WI38 (cell line): Measurements from ENCODE around the gene DOK5.

Source experiments
- H3K4me3 ChIP-seq: 2 replicates; pipeline ENCODE4 v1.5.1; 2011; ENCODE audit warnings: low read depth, mild to moderate bottlenecking, control low read depth, low read length
- CTCF ChIP-seq: IDR thresholded peaks from 2 replicates; pipeline ENCODE4 v1.5.1; 2012; ENCODE audit warnings: low read depth, mild to moderate bottlenecking, control low read depth, low read length

The DOK5 gene

GRCh38 chr20:54491506-54491905, 16.1 kb downstream of the DOK5 start:
- no peak for TF ChIP-seq CTCF
- H3K4me3 ChIP-seq, result no peak overlapping the region

- H3K4me3 ChIP-seq, result no peak overlapping the region
- TF ChIP-seq CTCF, result no peak
Observed at GRCh38 chr20:54494303-54495006, 19.1 kb downstream of the DOK5 start.

- no peak for TF ChIP-seq CTCF
- H3K4me3 ChIP-seq, result no peak overlapping the region
Observed at GRCh38 chr20:54497931-54498718, 22.7 kb downstream of the DOK5 start.

- H3K4me3 ChIP-seq, result no peak overlapping the region
- no peak for TF ChIP-seq CTCF
Observed at GRCh38 chr20:54499111-54499510, 23.7 kb downstream of the DOK5 start.

- no peak overlapping the region for H3K4me3 ChIP-seq
- TF ChIP-seq CTCF, result no peak
Observed at GRCh38 chr20:54502179-54502578, 26.8 kb downstream of the DOK5 start.

GRCh38 chr20:54506643-54507042, 31.2 kb downstream of the DOK5 start:
- no peak for TF ChIP-seq CTCF
- no peak overlapping the region for H3K4me3 ChIP-seq

- H3K4me3 ChIP-seq, result no peak overlapping the region
- TF ChIP-seq CTCF, result no peak
Observed at GRCh38 chr20:54510541-54511129, 35.2 kb downstream of the DOK5 start.
